H1 (cell line): Measurements from ENCODE around the gene SETDB2. TPM values are rescaled to one million over a fixed set of nuclear protein-coding genes. Genes with fewer than 3 reads are reported as not detected.

Source experiments
- CTCF ChIA-PET: fragments of 300-600 bp; sonication (Branson Sonifier 250); formaldehyde crosslinking; loops from one replicate; lab custom pipeline; 2021; ENCODE audit not compliant: partially characterized antibody; lab: Charles Lee
- POLR2A ChIA-PET: fragments of 300-600 bp; sonication (Branson Sonifier 250); formaldehyde crosslinking; loops from one replicate; lab custom pipeline; 2021; ENCODE audit warnings: inconsistent platforms; ENCODE audit not compliant: partially characterized antibody; lab: Charles Lee
- DNase-seq, 2 experiments: peaks; one replicate each; pipeline versions ENCODE4 v3.0.0 to v3.0.0-alpha.2; 2010 to 2022; ENCODE audit warnings: low spot score in 2 of 2, low read depth in 1 of 2, mixed read lengths in 1 of 2
- FAIRE-seq: peaks from 2 replicates; lab custom pipeline; 2011; peaks lifted over from hg19 to GRCh38; lab: Jason Lieb, UNC
- H2AFZ ChIP-seq: 2 replicates; pipeline ENCODE4 v1.8.1; 2012; ENCODE audit warnings: low read length, inconsistent platforms
- H2AK5ac ChIP-seq: 2 replicates; pipeline ENCODE4 v1.6.1; 2013; ENCODE audit warnings: low read depth, low read length
- H2BK120ac ChIP-seq: replicated peaks from 2 replicates; pipeline ENCODE3; 2013; ENCODE audit warnings: low read depth, low read length, inconsistent platforms
- H2BK12ac ChIP-seq: 2 replicates; pipeline ENCODE4 v1.6.1; 2013; ENCODE audit warnings: low read depth, low read length
- H2BK15ac ChIP-seq: 2 replicates; pipeline ENCODE4 v1.6.1; 2013; ENCODE audit warnings: low read length
- H2BK20ac ChIP-seq: 2 replicates; pipeline ENCODE4 v1.6.1; 2013; ENCODE audit warnings: low read length
- H2BK5ac ChIP-seq: 2 replicates; pipeline ENCODE4 v1.6.1; 2013; ENCODE audit warnings: low read depth, low read length
- H3K14ac ChIP-seq: 2 replicates; pipeline ENCODE4 v1.6.1; 2013; ENCODE audit warnings: inconsistent platforms; ENCODE audit not compliant: insufficient read length
- H3K18ac ChIP-seq: 2 replicates; pipeline ENCODE4 v1.6.1; 2013; ENCODE audit warnings: low read length; ENCODE audit errors: extremely low read depth
- H3K23ac ChIP-seq: 2 replicates; pipeline ENCODE4 v1.6.1; 2013; ENCODE audit warnings: inconsistent platforms; ENCODE audit not compliant: insufficient read length
- H3K23me2 ChIP-seq: 2 replicates; pipeline ENCODE4 v1.6.1; 2013; ENCODE audit warnings: low read depth, low read length
- H3K27ac ChIP-seq: 2 replicates; pipeline ENCODE4 v1.6.1; 2011; ENCODE audit warnings: low read depth, low read length, inconsistent platforms
- H3K27me3 ChIP-seq, 4 experiments: replicated peaks in 1 of 4; 1 replicate in 1 of 4; 2 replicates in 3 of 4; pipeline versions ENCODE4 v1.6.1 to v1.8.1; 2011 to 2013; ENCODE audit warnings: low read length in 3 of 4, mild to moderate bottlenecking in 3 of 4, inconsistent platforms in 2 of 4, mixed read lengths in 2 of 4, moderate library complexity in 1 of 4; ENCODE audit not compliant: control insufficient read depth in 3 of 4, insufficient read depth in 3 of 4; ENCODE audit errors: extremely low read depth in 1 of 4
- H3K36me3 ChIP-seq, 4 experiments: 2 replicates each; pipeline versions ENCODE4 v1.6.1 to v1.8.1; 2011 to 2013; ENCODE audit warnings: mild to moderate bottlenecking in 4 of 4, low read length in 3 of 4, moderate library complexity in 2 of 4, control low read depth in 1 of 4, inconsistent platforms in 1 of 4; ENCODE audit not compliant: insufficient read depth in 4 of 4, control insufficient read depth in 2 of 4
- H3K4ac ChIP-seq: replicated peaks from 2 replicates; pipeline ENCODE3; 2013; ENCODE audit warnings: low read length, low read depth, mixed read lengths, inconsistent platforms; ENCODE audit not compliant: insufficient read length
- H3K4me1 ChIP-seq, 4 experiments: replicated peaks in 1 of 4; 1 replicate in 1 of 4; 2 replicates in 3 of 4; pipeline versions ENCODE4 v1.6.1 to v1.8.1; 2011 to 2013; ENCODE audit warnings: low read length in 3 of 4, inconsistent platforms in 2 of 4, mixed read lengths in 1 of 4; ENCODE audit not compliant: insufficient read depth in 4 of 4, control insufficient read depth in 3 of 4
- H3K4me2 ChIP-seq, 2 experiments: 2 replicates each; pipeline versions ENCODE4 v1.6.1 to v1.8.1; 2011 to 2013; ENCODE audit warnings: low read depth in 2 of 2, low read length in 2 of 2, control low read depth in 1 of 2, inconsistent platforms in 1 of 2, mild to moderate bottlenecking in 1 of 2; ENCODE audit not compliant: insufficient read depth in 1 of 2
- H3K4me3 ChIP-seq, 4 experiments: fragments of 200-600, 300-600 bp in 1 of 4; sonication (generic), shearing (Covaris generic), sonication (Bioruptor Twin) in 1 of 4; 2 replicates each; pipeline versions ENCODE4 v1.5.1 to v1.8.1; 2011 to 2016; ENCODE audit warnings: low read length in 4 of 4, low read depth in 3 of 4, control low read depth in 2 of 4, inconsistent platforms in 2 of 4, mild to moderate bottlenecking in 2 of 4, mixed read lengths in 1 of 4, moderate library complexity in 1 of 4; ENCODE audit not compliant: insufficient read depth in 2 of 4; ENCODE audit errors: extremely low read depth in 1 of 4
- H3K56ac ChIP-seq: replicated peaks from 2 replicates; pipeline ENCODE3; 2013; ENCODE audit warnings: low read depth, mild to moderate bottlenecking, mixed read lengths, low read length, inconsistent platforms; ENCODE audit not compliant: insufficient read length
- H3K79me1 ChIP-seq: 2 replicates; pipeline ENCODE4 v1.6.1; 2013; ENCODE audit warnings: low read depth, low read length, control low read depth
- H3K79me2 ChIP-seq, 2 experiments: 2 replicates each; pipeline versions ENCODE4 v1.6.1 to v1.8.1; 2012 to 2013; ENCODE audit warnings: low read length in 2 of 2, mild to moderate bottlenecking in 2 of 2, inconsistent platforms in 1 of 2; ENCODE audit not compliant: insufficient read depth in 2 of 2, control insufficient read depth in 1 of 2
- H3K9ac ChIP-seq, 4 experiments: replicated peaks in 1 of 4; 1 replicate in 1 of 4; 2 replicates in 3 of 4; pipeline versions ENCODE4 v1.6.1 to v1.8.1; 2011 to 2013; ENCODE audit warnings: low read depth in 3 of 4, low read length in 3 of 4, control low read depth in 2 of 4, mild to moderate bottlenecking in 2 of 4, moderate library complexity in 2 of 4, inconsistent platforms in 1 of 4; ENCODE audit errors: extremely low read depth in 1 of 4
- H3K9me3 ChIP-seq, 2 experiments: 2 replicates each; pipeline versions ENCODE4 v1.6.1 to v1.8.1; 2012 to 2013; ENCODE audit warnings: mild to moderate bottlenecking in 2 of 2, moderate library complexity in 2 of 2, control low read depth in 1 of 2, inconsistent platforms in 1 of 2, low read depth in 1 of 2, low read length in 1 of 2, mixed read lengths in 1 of 2; ENCODE audit not compliant: insufficient read depth in 2 of 2
- H4K20me1 ChIP-seq, 2 experiments: replicated peaks in 1 of 2; 2 replicates each; pipeline versions ENCODE3 to v1.8.1; 2011 to 2013; ENCODE audit warnings: inconsistent platforms in 2 of 2, low read length in 2 of 2, mild to moderate bottlenecking in 1 of 2; ENCODE audit not compliant: insufficient read depth in 2 of 2, control insufficient read depth in 1 of 2
- H4K5ac ChIP-seq: 2 replicates; pipeline ENCODE4 v1.6.1; 2013; ENCODE audit warnings: low read length, low read depth, mixed read lengths, inconsistent platforms; ENCODE audit not compliant: insufficient read length
- H4K8ac ChIP-seq: 2 replicates; pipeline ENCODE4 v1.8.0; 2013; ENCODE audit warnings: mild to moderate bottlenecking, moderate library complexity, low read length, inconsistent platforms; ENCODE audit not compliant: insufficient read depth; ENCODE audit errors: extremely low read depth
- H4K91ac ChIP-seq: replicated peaks from 2 replicates; pipeline ENCODE3; 2013; ENCODE audit warnings: low read length, mixed read lengths, inconsistent platforms; ENCODE audit not compliant: insufficient read length
- HDAC6 ChIP-seq: IDR thresholded peaks from one replicate; pipeline ENCODE4 v1.7.1; 2012; ENCODE audit warnings: low read depth, mild to moderate bottlenecking, inconsistent platforms, low read length, moderate library complexity
- RNF2 ChIP-seq: fragments of 200-900, 300-1000 bp; sonication (generic); IDR thresholded peaks from 2 replicates; pipeline ENCODE4 v1.7.1; 2016; ENCODE audit warnings: borderline replicate concordance, low read depth, mild to moderate bottlenecking, antibody characterized with exemption, low read length; ENCODE audit not compliant: poor library complexity, severe bottlenecking; ENCODE audit errors: missing control alignments
- SP1 ChIP-seq: IDR thresholded peaks from 2 replicates; pipeline ENCODE4 v1.6.1; 2011; ENCODE audit warnings: low read depth, low read length
- TAF7 ChIP-seq: optimal IDR thresholded peaks from 2 replicates; pipeline ENCODE3; 2011; ENCODE audit warnings: low read depth, mild to moderate bottlenecking, inconsistent platforms, low read length, moderate library complexity, borderline replicate concordance
- WGBS, 2 experiments: shearing (Covaris generic) in 1 of 2; methylation state at CpG; one replicate each; pipeline versions ENCODE4 v1.1.6 to v1.1.7; 2013 to 2015; ENCODE audit warnings: low lambda C conversion rate in 2 of 2, mixed read lengths in 2 of 2, inconsistent platforms in 1 of 2, low coverage in 1 of 2, missing lambda C conversion rate in 1 of 2; ENCODE audit not compliant: insufficient replicate concordance in 2 of 2, insufficient coverage in 1 of 2, insufficient read length in 1 of 2; ENCODE audit errors: extremely low coverage in 1 of 2, missing lambda C conversion rate in 1 of 2; 5-methylcytosine and 5-hydroxymethylcytosine counted together
- polyA plus RNA-seq, 7 experiments: library from polyadenylated mRNA; depleted of rRNA in 3 of 7; stranded (reverse) in 5 of 7; unstranded in 2 of 7; fragments of >200 nt in 5 of 7; fragments of 200-250 nt in 2 of 7; gene quantifications; 1 replicate in 5 of 7; 2 replicates in 1 of 7; 4 replicates in 1 of 7; pipeline versions ENCODE4 v1.2.1 to v1.2.3, GENCODE V29; 2011 to 2013; ENCODE audit warnings: missing spikeins in 2 of 7, mixed read lengths in 2 of 7
- total RNA-seq: library from RNA; stranded (reverse); fragmentation: NEBNext Ultra II Directional; extraction: Animal tissue kit (Norgen Biotek cat#: 25700); gene quantifications from 2 replicates; pipeline ENCODE4 v1.2.1, GENCODE V29; 2021

SETDB2 gene
- total and polyA plus RNA-seq, 2 of the 8 experiments (the other 6 are each of a cell fraction or from before 2014, with no cell fraction given): 1.2 to 6.1 TPM

- Histone ChIP-seq H3K18ac (no peak overlapping the region), H3K23ac (no peak overlapping the region), H2BK12ac (no peak overlapping the region), H4K5ac (no peak overlapping the region), H3K79me2 (no peaks in the 10 kb centered on the region), H2BK5ac (no peak overlapping the region), H3K4me2 (no peak overlapping the region), H2AFZ (no peak overlapping the region), H2BK15ac (no peak overlapping the region), H3K79me1 (no peaks in the 10 kb centered on the region), H3K23me2 (peaks cover 12% of the 10 kb centered on the region), H3K4me1 (peaks cover 0 to 3% (median 0%) of the 10 kb centered on the region in 4 experiments; a peak in 1 of 7 replicates), H3K4ac (no peak overlapping the region), H3K27me3 (no peaks in the 10 kb centered on the region), H4K91ac (no peak overlapping the region), H2BK120ac (no peak overlapping the region), H3K9ac (no peak overlapping the region), H3K56ac (no peak overlapping the region), H4K8ac (no peak overlapping the region), H3K14ac (no peak overlapping the region), H2BK20ac (no peak overlapping the region), H3K9me3 (no peaks in the 10 kb centered on the region), H3K27ac (no peak overlapping the region), H3K4me3 (no peak overlapping the region), H2AK5ac (no peak overlapping the region), H3K36me3 (no peaks in the 10 kb centered on the region), H4K20me1 (no peaks in the 10 kb centered on the region)
- WGBS, 2 experiments: 88% methylated on average over 3 of the region's 3 CpGs; no CpG with 5 or more reads in 1 of the 2 experiments
- FAIRE-seq: no peak
- CTCF ChIA-PET: interaction anchor here (1.0 kb wide), 1 partner anchor 95 kb away, joined by 3 read pairs; no protein-coding TSS in a partner anchor
- DNase-seq: no peak
- POLR2A ChIA-PET: interaction anchor here (0.8 kb wide), 1 partner anchor 127 kb away, joined by 3 read pairs; no protein-coding TSS in a partner anchor
- TF ChIP-seq TAF7 (no peak), RNF2 (no peak), SP1 (no peak), HDAC6 (no peak)
Measured at GRCh38 chr13:49441312-49441711, 2.8 kb upstream of the SETDB2 start.
